Forelimb muscle (tissue), 1 donor: ENCODE data around the gene JAK1. TPM values are rescaled to one million over a fixed set of nuclear protein-coding genes. Genes with fewer than 3 reads are reported as not detected.
"Not testable (repeated sequence)": the region's sequence is repeated elsewhere in the genome, so short reads cannot be mapped to it uniquely, and the experiment has no call there.

Experiments used
- DNase-seq: peaks from one replicate; pipeline ENCODE4 v3.0.0-alpha.2; 2013; ENCODE audit warnings: low read depth
- polyA plus RNA-seq: library from polyadenylated mRNA; unstranded; fragments of 120-200 nt; gene quantifications from one replicate; pipeline ENCODE4 v1.2.1, GENCODE V29; 2013; ENCODE audit not compliant: insufficient read length

Gene JAK1
- polyA plus RNA-seq = 58.3 TPM

- DNase-seq = peak; percentile 57
These were observed at the start of gene JAK1 for GRCh38 chr1:64966158-64966971. Gene JAK1 (minus strand): TSS chr1:64966549. CDS start chr1:64886264, 80,285 bp downstream.

GRCh38 chr1:65014321-65014720 is 48.0 kb upstream of the JAK1 start:
- no peak for DNase-seq

GRCh38 chr1:65011983-65012382 is 45.6 kb upstream of the JAK1 start:
- DNase-seq = no peak

GRCh38 chr1:65009724-65010420 is 43.5 kb upstream of the JAK1 start:
- no peak for DNase-seq

- no peak for DNase-seq
These were observed 42.8 kb upstream of the JAK1 start for GRCh38 chr1:65009176-65009575.

- no peak for DNase-seq
These were observed 40.5 kb upstream of the JAK1 start for GRCh38 chr1:65006806-65007205.

GRCh38 chr1:65003316-65003664 is 36.9 kb upstream of the JAK1 start:
- DNase-seq = no peak

GRCh38 chr1:65002508-65003315 is 36.4 kb upstream of the JAK1 start:
- DNase-seq = peak; percentile 24

GRCh38 chr1:65002156-65002507 is 35.8 kb upstream of the JAK1 start:
- DNase-seq = no peak

GRCh38 chr1:65001231-65001792 is 35.0 kb upstream of the JAK1 start:
- no peak for DNase-seq

GRCh38 chr1:64998425-64998948 is 32.1 kb upstream of the JAK1 start:
- DNase-seq = not testable (repeated sequence)

GRCh38 chr1:64996541-64997257 is 30.4 kb upstream of the JAK1 start:
- no peak for DNase-seq

GRCh38 chr1:64995316-64995715 is 29.0 kb upstream of the JAK1 start:
- DNase-seq = no peak

GRCh38 chr1:64986903-64987871 is 20.8 kb upstream of the JAK1 start:
- no peak for DNase-seq

- no peak for DNase-seq
These were observed 18.4 kb upstream of the JAK1 start for GRCh38 chr1:64984737-64985136.

GRCh38 chr1:64984106-64984505 is 17.8 kb upstream of the JAK1 start:
- no peak for DNase-seq

- DNase-seq = no peak
These were observed 16.8 kb upstream of the JAK1 start for GRCh38 chr1:64983110-64983509.

GRCh38 chr1:64981601-64982533 is 15.5 kb upstream of the JAK1 start:
- no peak for DNase-seq
